ENCODE results near the gene CALHM6. TPM values are rescaled to one million over a fixed set of nuclear protein-coding genes. Genes with fewer than 3 reads are reported as not detected.

The CALHM6 gene
- total RNA-seq, result not detected

DNA sequence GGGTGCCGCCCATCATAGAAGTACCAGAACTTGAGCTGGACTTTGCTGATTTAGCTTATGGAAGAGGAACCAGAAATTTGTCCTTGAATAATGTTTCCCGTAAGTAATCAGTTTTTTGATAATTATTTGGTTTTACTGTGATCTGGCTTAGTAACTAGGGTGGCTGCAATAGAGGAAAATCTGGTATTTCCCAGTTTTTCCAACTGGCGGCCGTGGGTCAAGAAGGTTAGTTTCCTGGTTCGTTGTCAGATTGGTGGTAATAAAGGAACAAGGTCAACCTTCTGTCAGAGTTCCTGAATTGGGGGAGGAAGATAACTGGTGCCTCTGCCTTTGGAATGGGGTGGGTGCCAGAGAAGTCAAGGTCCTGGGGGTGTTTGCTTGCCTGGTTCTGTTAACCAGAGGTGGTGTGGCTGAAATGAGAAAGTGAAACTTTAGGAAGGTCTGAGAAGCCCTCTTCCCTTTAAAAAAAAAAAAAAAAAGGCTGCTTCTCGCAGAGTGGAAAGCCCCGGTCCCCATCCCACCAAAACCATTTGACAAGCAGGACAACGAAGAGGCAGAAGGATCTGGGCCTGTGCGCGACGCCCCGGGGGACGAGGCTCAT lies at the start of gene CALHM6:
TSS of gene CALHM6 (plus strand) at position 45 of the 601 bp plus-strand sequence. CDS start at position 600, 555 bp downstream.
- Histone ChIP-seq H3K4me3 (peak within 1 kb of the TSS; percentile 54 to 68), H3K4me1 (peaks cover 0 to 2% of the 10 kb centered on the region in 2 donors), H3K9me3 (no peaks in the 10 kb centered on the region), H3K36me3 (no peaks in the 10 kb centered on the region), H3K27me3 (no peaks in the 10 kb centered on the region), H3K27ac (no peak within 1 kb of the TSS)
- intact Hi-C loops (cut with DNase I), result no loop called here
- TF ChIP-seq, protein P1, sequence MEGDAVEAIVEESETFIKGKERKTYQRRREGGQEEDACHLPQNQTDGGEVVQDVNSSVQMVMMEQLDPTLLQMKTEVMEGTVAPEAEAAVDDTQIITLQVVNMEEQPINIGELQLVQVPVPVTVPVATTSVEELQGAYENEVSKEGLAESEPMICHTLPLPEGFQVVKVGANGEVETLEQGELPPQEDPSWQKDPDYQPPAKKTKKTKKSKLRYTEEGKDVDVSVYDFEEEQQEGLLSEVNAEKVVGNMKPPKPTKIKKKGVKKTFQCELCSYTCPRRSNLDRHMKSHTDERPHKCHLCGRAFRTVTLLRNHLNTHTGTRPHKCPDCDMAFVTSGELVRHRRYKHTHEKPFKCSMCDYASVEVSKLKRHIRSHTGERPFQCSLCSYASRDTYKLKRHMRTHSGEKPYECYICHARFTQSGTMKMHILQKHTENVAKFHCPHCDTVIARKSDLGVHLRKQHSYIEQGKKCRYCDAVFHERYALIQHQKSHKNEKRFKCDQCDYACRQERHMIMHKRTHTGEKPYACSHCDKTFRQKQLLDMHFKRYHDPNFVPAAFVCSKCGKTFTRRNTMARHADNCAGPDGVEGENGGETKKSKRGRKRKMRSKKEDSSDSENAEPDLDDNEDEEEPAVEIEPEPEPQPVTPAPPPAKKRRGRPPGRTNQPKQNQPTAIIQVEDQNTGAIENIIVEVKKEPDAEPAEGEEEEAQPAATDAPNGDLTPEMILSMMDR (IDR thresholded peaks at IDR 0.05), result no peak
- no peak for DNase-seq (ENCODE audit: low spot score in 2 of 2)

- H3K9me3 ChIP-seq, result no peaks in the 10 kb centered on the region
- DNase-seq (ENCODE audit: low spot score in 2 of 2), result no peak
- no peak overlapping the region for H3K27ac ChIP-seq
- H3K27me3 ChIP-seq, result no peaks in the 10 kb centered on the region
- H3K4me1 ChIP-seq, result peaks cover 7 to 15% of the 10 kb centered on the region in 2 donors
- H3K36me3 ChIP-seq, result no peaks in the 10 kb centered on the region
- intact Hi-C loops (cut with DNase I), result no loop called here
- TF ChIP-seq, protein P1 (IDR thresholded peaks at IDR 0.05), result no peak
- H3K4me3 ChIP-seq, result no peak overlapping the region
These were observed 48.9 kb upstream of the CALHM6 start for GRCh38 chr6:116412270-116412669.

- Histone ChIP-seq H3K4me1 (peaks cover 7 to 15% of the 10 kb centered on the region in 2 donors), H3K27ac (no peak overlapping the region), H3K27me3 (no peaks in the 10 kb centered on the region), H3K9me3 (no peaks in the 10 kb centered on the region), H3K36me3 (no peaks in the 10 kb centered on the region), H3K4me3 (no peak overlapping the region)
- DNase-seq (ENCODE audit: low spot score in 2 of 2), result no peak
- TF ChIP-seq, protein P1 (IDR thresholded peaks at IDR 0.05), result no peak
- intact Hi-C loops (cut with DNase I), result no loop called here
These were observed 47.8 kb upstream of the CALHM6 start for GRCh38 chr6:116413357-116413756.

DNA sequence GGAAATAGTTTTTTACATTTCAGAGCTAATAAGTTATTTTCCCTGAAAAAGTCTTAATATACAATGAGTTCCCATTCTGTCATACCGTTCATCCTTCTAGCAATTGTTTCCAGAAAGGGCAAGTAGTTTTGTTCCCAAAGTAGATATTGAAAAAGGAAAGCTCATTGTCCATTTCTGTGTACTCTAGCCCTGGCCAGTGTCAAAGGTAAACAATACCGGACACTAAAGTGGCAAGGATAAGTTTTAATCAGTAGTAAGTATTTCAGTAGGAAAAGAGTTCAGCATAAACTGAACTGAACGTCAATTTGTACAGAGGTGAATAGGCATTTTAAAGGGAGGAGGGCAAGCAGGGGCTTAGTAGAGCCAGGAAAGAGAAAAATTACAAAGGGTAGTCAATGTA lies 43.5 kb upstream of the CALHM6 start:
- Histone ChIP-seq H3K27ac (no peak overlapping the region), H3K9me3 (no peaks in the 10 kb centered on the region), H3K36me3 (no peaks in the 10 kb centered on the region), H3K27me3 (no peaks in the 10 kb centered on the region), H3K4me3 (no peak overlapping the region), H3K4me1 (peaks cover 0 to 5% of the 10 kb centered on the region in 2 donors)
- no peak for DNase-seq (ENCODE audit: low spot score in 2 of 2)
- intact Hi-C loops (cut with DNase I), result no loop called here
- TF ChIP-seq, protein P1 (IDR thresholded peaks at IDR 0.05), result no peak

GRCh38 chr6:116419069-116419786 lies 41.9 kb upstream of the CALHM6 start:
- Histone ChIP-seq H3K36me3 (no peaks in the 10 kb centered on the region), H3K4me3 (no peak overlapping the region), H3K27ac (no peak overlapping the region), H3K27me3 (no peaks in the 10 kb centered on the region), H3K4me1 (peaks cover 0 to 8% of the 10 kb centered on the region in 2 donors), H3K9me3 (no peaks in the 10 kb centered on the region)
- intact Hi-C loops (cut with DNase I), result no loop called here
- TF ChIP-seq, protein P1 (IDR thresholded peaks at IDR 0.05), result no peak
- no peak for DNase-seq (ENCODE audit: low spot score in 2 of 2)
